ENCODE measurements around the gene KHDC4. TPM values are rescaled to one million over a fixed set of nuclear protein-coding genes. Genes with fewer than 3 reads are reported as not detected.

The KHDC4 gene
- total RNA-seq, 4 donors from 2014 or later = 18.2 to 46.3 (median 26.3) TPM

DNA sequence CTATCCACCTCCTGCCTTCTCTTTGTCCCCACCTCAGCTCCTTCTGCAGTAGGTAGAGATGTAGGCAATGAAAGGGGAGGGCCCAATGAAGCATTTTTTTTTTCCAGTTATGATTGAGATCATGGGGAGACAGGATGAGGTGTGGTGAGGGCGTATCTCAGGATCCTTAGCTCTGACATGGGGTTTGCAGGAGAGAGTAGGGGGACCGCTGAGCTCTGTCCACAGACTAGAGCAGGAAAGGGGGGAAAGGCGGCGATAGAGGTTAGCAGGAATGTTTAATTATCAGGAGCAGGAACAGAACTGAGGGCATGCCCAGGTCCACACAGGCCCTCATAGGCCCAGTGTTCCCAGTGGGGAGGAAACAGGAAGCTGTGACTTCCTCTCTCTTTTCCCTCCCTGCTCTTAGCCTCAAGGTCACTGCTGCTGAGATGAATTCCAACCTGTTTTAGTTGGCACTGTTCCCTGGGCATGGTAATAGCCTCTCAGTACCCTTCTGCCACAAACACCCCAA is 6.3 kb upstream of the KHDC4 start:
- no peak for TF ChIP-seq POLR2A (IDR thresholded peaks at IDR 0.05)
- TF ChIP-seq CTCF (IDR thresholded peaks at IDR 0.05 in 4 of 5, conservative IDR thresholded peaks at IDR 0.05 in 1 of 5) = no peak
- Histone ChIP-seq H3K4me1 (peaks cover 15 to 26% of the 10 kb centered on the region in 2 donors), H3K36me3 (no peaks in the 10 kb centered on the region), H3K9me3 (no peaks in the 10 kb centered on the region), H3K27me3 (no peaks in the 10 kb centered on the region), H3K27ac (peak overlapping the region; percentile 46 to 73 (median 68)), H3K4me3 (no peak overlapping the region)
- in situ Hi-C loops (cut with MboI; ENCODE audit: low sequenced_read_pairs in 4 of 4) = no loop called here
- ATAC-seq (peak; percentile 20 to 46), DNase-seq (no peak)
- intact Hi-C loops (cut with DNase I; ENCODE audit: low total_unique reads) = no loop called here

DNA sequence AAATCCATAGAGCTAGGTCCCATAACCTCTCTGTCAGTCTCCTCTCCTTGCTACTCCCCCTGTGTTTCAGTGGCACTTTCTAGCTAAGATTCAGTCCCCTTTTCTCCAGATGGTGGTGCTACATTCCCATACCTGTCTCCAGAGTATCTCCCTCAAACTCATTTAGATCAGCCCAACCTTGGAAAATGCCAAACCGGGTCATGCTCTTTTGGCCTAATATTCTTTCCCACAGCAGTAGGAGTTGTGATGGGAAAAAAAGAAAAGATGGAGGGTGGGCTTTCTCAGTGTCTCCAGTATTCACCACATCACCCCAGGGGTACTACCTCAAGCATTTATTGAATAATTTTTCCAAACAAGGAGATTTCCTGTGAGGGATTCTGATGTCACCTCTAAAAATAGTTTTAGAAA is 4.0 kb upstream of the KHDC4 start:
- Histone ChIP-seq H3K27ac (peak overlapping the region; percentile 2 to 70 (median 62)), H3K4me3 (no peak overlapping the region), H3K9me3 (no peaks in the 10 kb centered on the region), H3K36me3 (peaks cover 0 to under 1% of the 10 kb centered on the region in 2 donors), H3K4me1 (peaks cover 25 to 33% of the 10 kb centered on the region in 2 donors), H3K27me3 (no peaks in the 10 kb centered on the region)
- intact Hi-C loops (cut with DNase I; ENCODE audit: low total_unique reads) = loop anchor here (1.0 to 10.0 kb wide), 2 partner anchors 51 to 253 kb away; partner anchors contain the start of genes DAP3 and YY1AP1
- ATAC-seq = peak; percentile 44 to 47
- no peak for TF ChIP-seq POLR2A (IDR thresholded peaks at IDR 0.05)
- peak; percentile 55 to 74 (median 70) for TF ChIP-seq CTCF (IDR thresholded peaks at IDR 0.05 in 4 of 5, conservative IDR thresholded peaks at IDR 0.05 in 1 of 5)
- in situ Hi-C loops (cut with MboI; ENCODE audit: low sequenced_read_pairs in 4 of 4) = loop anchor here (5.0 kb wide), 2 partner anchors 49 to 54 kb away; no protein-coding TSS in a partner anchor
- no peak for DNase-seq

DNA sequence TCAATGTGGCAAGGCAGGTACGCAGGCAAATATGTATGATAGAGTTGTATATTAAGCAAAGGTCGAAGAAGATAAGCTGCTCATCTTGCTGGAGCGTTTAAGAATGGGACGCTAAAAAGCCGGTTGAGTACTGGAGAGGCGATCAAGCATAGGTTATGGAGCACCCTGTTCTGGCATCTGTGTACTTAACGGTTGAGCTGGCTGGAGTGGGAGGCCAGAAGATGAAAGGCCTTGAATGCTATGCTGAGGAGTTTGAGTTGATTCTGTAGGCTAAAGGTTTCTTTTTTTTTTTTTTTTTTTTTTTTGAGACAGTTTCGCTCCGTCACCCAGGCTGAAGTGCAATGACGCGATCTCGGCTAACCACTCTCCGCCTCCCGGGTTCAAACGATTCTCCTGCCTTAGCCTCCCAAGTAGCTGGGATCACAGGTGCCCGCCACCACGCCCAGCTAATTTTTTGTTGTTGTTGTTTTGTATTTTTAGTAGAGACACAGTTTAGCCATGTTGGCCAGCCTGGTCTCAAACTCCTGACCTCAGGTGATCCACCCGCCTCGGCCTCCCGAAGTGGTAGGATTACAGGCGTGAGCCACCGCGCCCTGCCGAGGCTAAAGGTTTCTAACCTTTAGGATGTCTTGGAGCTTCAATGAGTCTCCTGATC is 850 bp upstream of the KHDC4 start:
- ATAC-seq (no peak), DNase-seq (no peak)
- in situ Hi-C loops (cut with MboI; ENCODE audit: low sequenced_read_pairs in 4 of 4) = loop anchor here (5.0 kb wide), 2 partner anchors 52 to 57 kb away; no protein-coding TSS in a partner anchor
- peaks cover 47 to 51% of the 10 kb centered on the region in 2 donors for H3K4me1 ChIP-seq
- H3K27me3 ChIP-seq = no peaks in the 10 kb centered on the region
- H3K36me3 ChIP-seq = peaks cover 0 to 23% of the 10 kb centered on the region in 2 donors
- H3K4me3 ChIP-seq = peak overlapping the region; percentile 60 to 96 (median 88)
- no peaks in the 10 kb centered on the region for H3K9me3 ChIP-seq
- TF ChIP-seq CTCF (IDR thresholded peaks at IDR 0.05 in 4 of 5, conservative IDR thresholded peaks at IDR 0.05 in 1 of 5) (no peak), POLR2A (IDR thresholded peaks at IDR 0.05) (no peak)
- H3K27ac ChIP-seq = peak overlapping the region; percentile 93 to 95 (median 94)
- intact Hi-C loops (cut with DNase I; ENCODE audit: low total_unique reads) = loop anchor here (1.0 to 10.0 kb wide), 5 partner anchors 24 to 348 kb away; partner anchors contain the start of genes DAP3, LAMTOR2, RIT1 and SMG5

DNA sequence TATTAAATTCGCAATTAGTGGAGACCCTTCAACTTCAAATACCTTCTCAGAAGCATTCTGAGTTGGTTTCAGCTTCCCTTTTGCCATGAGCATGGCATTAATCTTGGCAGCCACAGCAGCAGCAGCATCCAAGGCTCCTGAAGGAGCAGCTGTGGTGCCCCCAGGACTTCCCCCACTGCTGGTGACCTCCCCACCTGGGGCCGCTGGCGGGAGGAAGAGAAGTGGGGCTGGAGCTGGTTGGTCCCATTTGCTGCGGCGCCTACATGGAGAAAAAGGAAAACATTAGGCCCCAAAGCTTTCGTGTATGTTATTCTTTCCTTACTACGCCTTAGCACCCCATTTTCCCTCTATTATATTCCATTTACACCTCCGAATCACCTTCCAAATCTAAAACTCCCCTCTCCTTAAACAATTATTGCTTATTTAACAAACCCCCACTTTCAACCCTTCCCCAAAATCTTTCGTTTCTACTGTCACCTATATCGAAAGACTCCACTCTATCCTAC is 569 bp downstream of the KHDC4 start:
- peak overlapping the region; percentile 85 to 96 (median 90) for H3K4me3 ChIP-seq
- intact Hi-C loops (cut with DNase I; ENCODE audit: low total_unique reads) = loop anchor here (1.0 to 10.0 kb wide), 5 partner anchors 22 to 349 kb away; partner anchors contain the start of genes DAP3, LAMTOR2, RIT1 and SMG5
- H3K27me3 ChIP-seq = no peaks in the 10 kb centered on the region
- in situ Hi-C loops (cut with MboI; ENCODE audit: low sequenced_read_pairs in 4 of 4) = no loop called here
- no peak for TF ChIP-seq CTCF (IDR thresholded peaks at IDR 0.05 in 4 of 5, conservative IDR thresholded peaks at IDR 0.05 in 1 of 5)
- no peak for TF ChIP-seq POLR2A (IDR thresholded peaks at IDR 0.05)
- peaks cover 0 to 37% of the 10 kb centered on the region in 2 donors for H3K36me3 ChIP-seq
- peaks cover 46% of the 10 kb centered on the region in 2 donors for H3K4me1 ChIP-seq
- ATAC-seq (no peak), DNase-seq (no peak)
- H3K9me3 ChIP-seq = no peaks in the 10 kb centered on the region
- peak overlapping the region; percentile 93 to 95 (median 94) for H3K27ac ChIP-seq
